H1 (cell line): Measurements from ENCODE around the gene VNN1. TPM values are rescaled to one million over a fixed set of nuclear protein-coding genes. Genes with fewer than 3 reads are reported as not detected.

Experiments used
- CHD1 ChIP-seq: IDR thresholded peaks from 2 replicates; pipeline ENCODE4 v1.6.1; 2012; ENCODE audit warnings: low read depth, low read length, improper control_type of control experiment
- CHD7 ChIP-seq: fragments of 300-600 bp; sonication (generic); IDR thresholded peaks from 2 replicates; pipeline ENCODE4 v1.7.1; 2012; ENCODE audit warnings: low read length, moderate library complexity, mild to moderate bottlenecking, inconsistent platforms; ENCODE audit not compliant: insufficient replicate concordance
- KDM5A ChIP-seq: fragments of 200-600 bp; IDR thresholded peaks from 2 replicates; pipeline ENCODE4 v1.7.1; 2012; ENCODE audit warnings: mild to moderate bottlenecking, low read length, inconsistent platforms, mixed read lengths
- MAFK ChIP-seq: IDR thresholded peaks from 2 replicates; pipeline ENCODE4 v1.6.1; 2012; ENCODE audit warnings: low read depth, mild to moderate bottlenecking, improper control_type of control experiment, low read length
- POLR2A ChIP-seq, 2 experiments: IDR thresholded peaks; 1 replicate in 1 of 2; 2 replicates in 1 of 2; pipeline ENCODE4 v1.6.1; 2011; ENCODE audit warnings: low read depth in 2 of 2, low read length in 2 of 2, mild to moderate bottlenecking in 2 of 2; ENCODE audit errors: control extremely low read depth in 1 of 2
- polyA plus RNA-seq, 7 experiments: library from polyadenylated mRNA; depleted of rRNA in 3 of 7; stranded (reverse) in 5 of 7; unstranded in 2 of 7; fragments of >200 nt in 5 of 7; fragments of 200-250 nt in 2 of 7; gene quantifications; 1 replicate in 5 of 7; 2 replicates in 1 of 7; 4 replicates in 1 of 7; pipeline versions ENCODE4 v1.2.1 to v1.2.3, GENCODE V29; 2011 to 2013; ENCODE audit warnings: missing spikeins in 2 of 7, mixed read lengths in 2 of 7
- total RNA-seq: library from RNA; stranded (reverse); fragmentation: NEBNext Ultra II Directional; extraction: Animal tissue kit (Norgen Biotek cat#: 25700); gene quantifications from 2 replicates; pipeline ENCODE4 v1.2.1, GENCODE V29; 2021

The VNN1 gene
- total and polyA plus RNA-seq, 2 of the 8 experiments (the other 6 are each of a cell fraction or from before 2014, with no cell fraction given), result not detected

- TF ChIP-seq CHD7, result no peak
- TF ChIP-seq CHD1, result no peak
- TF ChIP-seq MAFK, result no peak
- no peak for TF ChIP-seq KDM5A
- no peak for TF ChIP-seq POLR2A (IDR thresholded peaks at IDR 0.05; ENCODE audit: control extremely low read depth in 1 of 2, low read depth in 2 of 2, low read length in 2 of 2)
- TF ChIP-seq, all 59 proteins: peak for 0
These were observed 5.1 kb downstream of the VNN1 start (continued) for GRCh38 chr6:132708771-132709170.
